OCI-M1 (cell line): ENCODE results near the gene TAP2.
"Not testable (repeated sequence)": the region's sequence is repeated elsewhere in the genome, so short reads cannot be mapped to it uniquely, and the experiment has no call there.

Source experiments
- DNase-seq: peaks from one replicate; lab custom pipeline; 2025; lab: John Stamatoyannopoulos, UW

TAP2 gene

GRCh38 chr6:32835167-32835893, 3.2 kb downstream of the TAP2 start:
- no peak for DNase-seq

- no peak for DNase-seq
Measured at GRCh38 chr6:32833664-32834063, 4.9 kb downstream of the TAP2 start.

GRCh38 chr6:32832535-32832934, 6.0 kb downstream of the TAP2 start:
- no peak for DNase-seq

DNA sequence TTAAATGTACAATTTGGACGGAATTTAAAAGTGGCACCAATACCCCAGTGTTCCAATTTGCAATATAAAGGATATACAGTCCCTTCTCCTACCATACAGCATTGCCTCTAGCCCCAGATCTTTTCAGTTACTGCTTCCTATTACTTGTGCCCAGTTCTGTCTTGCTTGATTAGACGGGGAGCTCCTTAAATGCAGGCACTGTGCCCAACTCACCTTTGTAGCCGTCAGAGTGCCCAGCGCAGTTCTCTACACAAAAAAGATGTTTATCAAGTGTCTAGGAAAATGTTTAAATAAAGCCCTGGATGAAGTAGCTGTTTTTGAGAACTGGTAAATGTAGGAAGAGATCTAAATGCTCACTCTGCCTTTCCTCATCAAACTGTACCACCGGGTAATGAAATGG, 7.6 kb downstream of the TAP2 start:
- DNase-seq, result no peak

- DNase-seq, result no peak
Measured at GRCh38 chr6:32830017-32830416, 8.5 kb downstream of the TAP2 start.

DNA sequence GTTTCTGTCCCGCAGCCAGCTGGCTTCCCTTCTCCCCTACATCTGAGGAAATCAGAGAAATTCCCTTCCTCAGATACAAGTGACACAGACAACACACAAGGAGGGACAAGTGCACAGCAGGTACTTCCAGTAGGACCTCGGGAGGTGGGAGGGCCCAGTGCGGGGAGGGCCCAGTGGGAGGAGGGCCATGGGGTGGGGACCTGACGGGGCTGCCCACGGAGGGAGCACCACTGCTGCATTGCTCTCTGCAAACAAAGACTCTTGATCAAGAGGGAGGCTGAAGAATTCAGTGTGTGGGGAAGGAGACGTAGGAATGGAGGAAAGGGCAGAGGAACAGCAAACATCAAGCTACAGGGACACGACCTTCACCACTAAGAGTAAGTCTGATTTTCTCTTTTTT, 9.0 kb downstream of the TAP2 start:
- no peak for DNase-seq

DNA sequence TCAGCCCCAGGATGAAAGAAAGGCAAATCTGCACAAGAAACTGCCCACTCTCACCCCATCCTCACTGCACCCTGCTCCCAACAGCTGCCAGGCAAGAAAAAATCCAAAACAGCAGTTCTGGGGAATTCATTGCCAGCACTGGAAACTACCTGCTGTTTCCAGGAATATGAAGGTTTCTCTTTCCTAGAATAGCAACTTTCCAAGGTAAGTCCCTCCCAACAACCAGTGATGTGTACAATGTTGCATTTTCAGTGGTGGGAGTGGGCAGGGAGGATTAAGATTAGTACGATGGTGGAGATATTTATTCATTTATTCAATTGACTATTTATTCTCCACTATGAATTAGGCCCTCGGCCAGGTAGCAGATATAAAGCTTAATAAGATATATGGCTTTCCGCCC, 11.5 kb downstream of the TAP2 start:
- DNase-seq, result no peak

DNA sequence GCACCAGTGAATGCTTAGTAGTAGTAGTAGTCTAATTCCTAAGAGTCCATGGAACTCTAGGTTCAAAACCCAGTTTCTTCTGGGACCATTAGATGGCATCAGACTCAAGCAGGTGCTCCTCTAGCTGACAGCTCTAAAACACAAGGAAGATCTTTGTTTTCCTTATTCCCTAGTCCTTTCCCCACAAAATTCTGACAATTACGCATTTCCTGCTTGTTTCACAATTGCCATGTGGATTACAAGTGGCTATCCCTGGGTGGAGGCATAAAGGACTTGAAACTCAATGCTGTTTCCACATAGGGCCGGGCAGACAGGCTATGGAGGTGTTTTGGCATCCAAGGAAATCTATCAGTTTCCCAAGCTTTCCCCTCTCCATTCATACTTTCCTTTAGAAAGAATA, 12.6 kb downstream of the TAP2 start:
- peak; percentile 53 for DNase-seq

GRCh38 chr6:32819729-32820128, 18.8 kb downstream of the TAP2 start:
- DNase-seq, result peak; percentile 34

DNA sequence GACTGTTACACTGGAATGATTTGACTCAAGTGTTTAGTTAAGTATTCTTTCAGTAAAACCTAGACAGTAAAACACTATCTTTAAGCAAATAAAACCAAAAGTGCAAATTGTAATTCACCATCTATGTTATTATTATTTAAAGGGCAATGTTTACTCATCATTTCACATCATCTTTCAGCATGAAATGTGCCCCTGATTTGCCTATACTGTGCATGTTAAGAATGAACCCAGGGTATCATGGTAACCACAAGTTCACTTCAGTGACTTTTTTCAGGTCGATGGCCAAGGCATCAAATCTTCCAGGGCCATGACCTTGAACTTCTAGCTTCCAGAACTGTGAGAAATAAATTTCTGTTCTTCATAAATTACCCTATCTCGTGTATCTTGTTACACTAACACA, 19.7 kb downstream of the TAP2 start:
- DNase-seq, result no peak

- no peak for DNase-seq
Measured at GRCh38 chr6:32816746-32817204, 21.8 kb downstream of the TAP2 start, which contains the start of gene HLA-DOB. TSS of gene HLA-DOB (minus strand) at chr6:32817002. CDS start at chr6:32816951, 51 bp downstream.

DNA sequence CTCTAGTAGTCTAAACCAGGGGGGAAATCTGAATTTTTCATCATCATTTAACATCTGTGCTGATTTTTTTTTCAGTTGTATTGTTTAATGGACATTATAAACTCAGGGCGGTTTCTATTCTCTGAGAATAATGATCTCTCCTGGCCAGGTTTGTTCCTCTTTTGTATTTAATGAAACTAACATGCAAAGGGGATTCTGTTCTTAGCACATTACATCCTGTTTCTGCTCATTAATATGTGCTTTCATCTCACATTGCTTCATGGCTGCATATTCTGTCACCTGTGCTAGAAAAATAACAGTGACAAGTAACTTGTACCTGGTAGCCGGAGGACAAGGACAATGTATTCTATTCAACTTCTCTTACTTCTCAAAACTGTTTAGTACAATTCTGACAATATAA, 22.5 kb downstream of the TAP2 start:
- no peak for DNase-seq

GRCh38 chr6:32815115-32815514, 23.4 kb downstream of the TAP2 start:
- no peak for DNase-seq

DNA sequence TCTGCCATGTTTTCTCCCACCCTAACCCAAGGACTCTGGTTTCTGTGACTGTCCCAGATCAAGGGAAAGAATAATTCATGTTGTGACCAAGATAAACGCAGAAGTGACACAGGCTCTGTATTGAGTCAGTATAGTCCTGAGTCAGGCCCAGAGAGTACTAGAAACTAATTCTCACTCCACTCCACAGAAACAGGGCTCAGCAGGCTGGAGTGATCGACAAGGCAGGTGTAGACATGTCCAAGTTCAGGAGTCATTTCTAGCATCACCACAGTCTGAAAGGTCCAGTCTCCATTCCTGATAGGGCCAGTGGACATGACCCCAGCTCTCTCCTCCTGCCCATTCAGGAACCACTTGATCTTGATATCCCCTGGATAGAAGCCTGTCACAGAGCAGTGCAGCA, 24.4 kb downstream of the TAP2 start:
- DNase-seq, result no peak

GRCh38 chr6:32809171-32809570, 29.4 kb downstream of the TAP2 start:
- DNase-seq, result no peak

DNA sequence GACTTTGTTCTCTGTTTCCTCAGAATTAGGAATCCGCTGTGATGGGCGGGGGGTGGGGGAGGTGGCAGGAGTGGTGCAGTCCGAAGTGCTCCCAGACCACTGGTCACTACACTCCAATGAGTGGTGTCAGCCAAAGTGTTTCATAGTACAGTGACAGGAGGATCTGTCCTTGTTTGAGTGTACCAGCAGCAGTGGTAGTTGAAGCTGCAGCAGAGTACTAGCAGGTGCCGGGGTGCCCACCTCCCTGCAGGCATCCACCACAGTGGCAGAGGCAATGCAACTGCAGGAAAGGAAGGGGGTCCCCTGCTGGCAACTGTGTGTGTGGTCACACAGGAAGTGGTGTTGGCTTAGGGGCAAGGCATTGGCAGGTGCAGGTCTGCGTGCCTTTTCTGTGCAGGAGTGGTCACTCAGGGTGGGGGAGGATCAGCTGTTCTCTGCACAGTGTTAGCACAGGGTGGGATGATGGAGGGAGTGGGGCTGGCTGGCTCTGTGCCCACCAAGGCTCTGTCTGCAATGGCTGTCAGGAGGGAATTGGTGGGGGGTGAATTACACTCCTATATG, 31.4 kb downstream of the TAP2 start:
- DNase-seq, result no peak

GRCh38 chr6:32805404-32805803, 33.1 kb downstream of the TAP2 start:
- not testable (repeated sequence) for DNase-seq

DNA sequence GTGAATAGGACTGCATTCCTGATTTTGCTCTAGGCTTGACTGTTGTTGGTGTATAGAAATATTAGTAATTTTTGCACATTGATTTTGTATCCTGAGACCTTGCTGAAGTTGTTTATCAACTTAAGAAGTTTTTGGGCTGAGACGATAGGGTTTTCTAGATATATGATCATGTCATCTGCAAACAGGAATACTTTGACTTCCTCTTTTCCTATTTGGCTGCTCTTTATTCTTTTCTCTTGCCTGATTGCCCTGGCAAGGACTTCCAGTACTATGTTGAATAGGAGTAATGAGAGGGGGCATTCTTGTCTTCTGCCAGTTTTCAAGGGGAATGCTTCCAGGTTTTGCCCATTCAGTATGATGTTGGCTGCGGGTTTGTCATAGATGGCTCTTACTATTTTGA, 35.1 kb downstream of the TAP2 start:
- DNase-seq, result peak; percentile 55

GRCh38 chr6:32799740-32800139, 38.8 kb downstream of the TAP2 start:
- DNase-seq, result no peak

GRCh38 chr6:32799168-32799567, 39.4 kb downstream of the TAP2 start:
- peak; percentile 30 for DNase-seq

GRCh38 chr6:32796848-32797776, 41.4 kb downstream of the TAP2 start:
- DNase-seq, result peak; percentile 89

GRCh38 chr6:32794510-32794909, 44.0 kb downstream of the TAP2 start:
- DNase-seq, result peak; percentile 74
